HepG2 (cell line): ENCODE measurements around the gene CRIP1. TPM values are rescaled to one million over a fixed set of nuclear protein-coding genes. Genes with fewer than 3 reads are reported as not detected.

Experiments used
- DMAP1 ChIP-seq: IDR thresholded peaks from 2 replicates; pipeline ENCODE4 v1.6.1; 2016
- DNMT1 ChIP-seq: sonication (generic); formaldehyde crosslinking; IDR thresholded peaks from 2 replicates; pipeline ENCODE4 v1.5.1; 2020; ENCODE audit warnings: mild to moderate bottlenecking, missing genetic modification reagents
- FOXA1 ChIP-seq, 2 experiments: fragments of 450-650 bp in 1 of 2; sonication (generic) in 1 of 2; formaldehyde crosslinking in 1 of 2; IDR thresholded peaks; 2 replicates each; pipeline versions ENCODE4 v1.4.0 to v1.6.1; 2016 to 2020; ENCODE audit warnings: missing genetic modification reagents in 1 of 2
- HIVEP1 ChIP-seq: sonication (generic); formaldehyde crosslinking; IDR thresholded peaks from 2 replicates; pipeline ENCODE4 v1.4.0; 2020; ENCODE audit warnings: mild to moderate bottlenecking, missing genetic modification reagents
- HNRNPLL ChIP-seq: fragments of 200-400 bp; formaldehyde crosslinking; IDR thresholded peaks from 2 replicates; pipeline ENCODE4 v1.6.1; 2017; ENCODE audit warnings: mild to moderate bottlenecking, low read depth, low read length; ENCODE audit not compliant: poor library complexity, severe bottlenecking
- HOXA9 ChIP-seq: sonication (generic); formaldehyde crosslinking; IDR thresholded peaks from 2 replicates; pipeline ENCODE4 v1.8.1; 2022; ENCODE audit warnings: missing genetic modification reagents, mild to moderate bottlenecking, moderate library complexity, borderline replicate concordance
- MAZ ChIP-seq, 2 experiments: sonication (generic) in 1 of 2; formaldehyde crosslinking in 1 of 2; IDR thresholded peaks; 2 replicates each; pipeline versions ENCODE4 v1.5.0 to v1.6.1; 2012 to 2020; ENCODE audit warnings: low read depth in 2 of 2, mild to moderate bottlenecking in 2 of 2, borderline replicate concordance in 1 of 2, improper control_type of control experiment in 1 of 2, low read length in 1 of 2, missing genetic modification reagents in 1 of 2, moderate library complexity in 1 of 2
- MXD4 ChIP-seq: IDR thresholded peaks from 2 replicates; pipeline ENCODE4 v1.6.1; 2016; ENCODE audit warnings: mild to moderate bottlenecking, missing biosample characterization, missing genetic modification reagents
- MXI1 ChIP-seq: IDR thresholded peaks from 3 replicates; pipeline ENCODE4 v1.6.1; 2012; ENCODE audit warnings: low read depth, low read length, inconsistent platforms, borderline replicate concordance
- RXRA ChIP-seq: sonication (generic); formaldehyde crosslinking; IDR thresholded peaks from 2 replicates; pipeline ENCODE4 v1.5.1; 2020; ENCODE audit warnings: missing genetic modification reagents
- SALL1 ChIP-seq: sonication (generic); formaldehyde crosslinking; IDR thresholded peaks from 2 replicates; pipeline ENCODE4 v1.8.0; 2022; ENCODE audit warnings: mild to moderate bottlenecking, missing genetic modification reagents
- STAG1 ChIP-seq: sonication (generic); formaldehyde crosslinking; IDR thresholded peaks from 2 replicates; pipeline ENCODE4 v1.4.0; 2020; ENCODE audit warnings: missing genetic modification reagents
- TRIM24 ChIP-seq: sonication (generic); formaldehyde crosslinking; IDR thresholded peaks from 2 replicates; pipeline ENCODE4 v1.8.0; 2022; ENCODE audit warnings: mild to moderate bottlenecking, missing genetic modification reagents
- ZFX ChIP-seq: sonication (generic); formaldehyde crosslinking; IDR thresholded peaks from 2 replicates; pipeline ENCODE4 v1.4.0; 2020; ENCODE audit warnings: mild to moderate bottlenecking, low read depth, missing genetic modification reagents, moderate library complexity
- ZFY ChIP-seq: sonication (generic); formaldehyde crosslinking; IDR thresholded peaks from 2 replicates; pipeline ENCODE4 v1.4.0; 2020; ENCODE audit warnings: missing genetic modification reagents
- ZNF230 ChIP-seq: sonication (generic); formaldehyde crosslinking; IDR thresholded peaks from 2 replicates; pipeline ENCODE4 v1.4.0; 2020; ENCODE audit warnings: mild to moderate bottlenecking, missing genetic modification reagents
- ZNF547 ChIP-seq: sonication (generic); formaldehyde crosslinking; IDR thresholded peaks from 2 replicates; pipeline ENCODE4 v1.5.1; 2020; ENCODE audit warnings: mild to moderate bottlenecking, missing genetic modification reagents
- ZNF644 ChIP-seq: IDR thresholded peaks from 2 replicates; pipeline ENCODE4 v1.6.1; 2016; ENCODE audit warnings: low read depth
- polyA plus RNA-seq, 8 experiments: library from polyadenylated mRNA; depleted of rRNA in 3 of 8; stranded (reverse) in 7 of 8; unstranded in 1 of 8; fragments of >200 nt; fragmentation: Illumina TruSeq in 4 of 8; extraction: Trizol in 4 of 8; gene quantifications; 2 replicates each; pipeline versions ENCODE4 v1.2.1 to v1.2.3, GENCODE V29; 2011 to 2016; ENCODE audit warnings: low read depth in 4 of 8, missing spikeins in 1 of 8, mixed read lengths in 1 of 8; ENCODE audit not compliant: insufficient read depth in 1 of 8
- total RNA-seq, 5 experiments: library from RNA; depleted of rRNA; stranded (reverse); fragments of >200 nt; fragmentation: Illumina TruSeq; extraction: Trizol; gene quantifications; 2 replicates each; pipeline ENCODE4 v1.2.3, GENCODE V29; 2016; ENCODE audit warnings: low read depth in 1 of 5
- TF ChIP-seq, protein P1 (sequence below), 2 experiments: sonication (generic) in 1 of 2; formaldehyde crosslinking in 1 of 2; IDR thresholded peaks; 2 replicates each; pipeline versions ENCODE4 v1.6.1 to v1.9.0; 2014 to 2022; ENCODE audit warnings: antibody characterized with exemption in 1 of 2, borderline replicate concordance in 1 of 2, inconsistent platforms in 1 of 2, low read depth in 1 of 2, missing genetic modification reagents in 1 of 2
- TF ChIP-seq, protein P2 (sequence below): sonication (generic); formaldehyde crosslinking; IDR thresholded peaks from 2 replicates; pipeline ENCODE4 v1.4.0; 2020; ENCODE audit warnings: missing genetic modification reagents
- TF ChIP-seq, protein P3 (sequence below): sonication (generic); formaldehyde crosslinking; IDR thresholded peaks from 2 replicates; pipeline ENCODE4 v1.9.0; 2022; ENCODE audit warnings: missing genetic modification reagents, mild to moderate bottlenecking, borderline replicate concordance

Gene CRIP1
- total and polyA plus RNA-seq, 2 of the 13 experiments (the other 11 are each of a cell fraction or from before 2014, with no cell fraction given) = 53.9 to 59.5 TPM

DNA sequence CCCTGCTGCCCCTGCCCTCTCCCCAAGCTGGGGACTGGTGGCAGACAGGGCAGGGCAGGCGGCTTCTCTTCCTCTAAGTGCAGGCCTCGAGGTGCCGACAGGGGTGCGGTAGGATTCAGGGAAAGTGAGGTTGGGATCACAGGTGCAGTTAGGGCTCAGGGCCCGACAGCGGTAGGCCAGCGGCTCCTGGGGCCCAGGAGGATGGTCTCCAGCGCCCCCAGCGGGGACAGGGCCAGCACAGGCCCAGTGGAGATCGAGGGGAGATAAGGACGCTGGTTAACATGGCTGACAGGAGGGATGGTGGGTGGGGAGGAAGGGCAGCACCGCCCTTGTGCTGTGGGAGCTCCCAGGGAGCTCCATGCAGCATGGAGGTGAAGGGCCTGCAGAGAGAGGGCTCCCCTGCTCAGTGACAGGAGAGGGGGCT lies 935 bp upstream of the CRIP1 start (continued):
- TF ChIP-seq MAZ (IDR thresholded peaks at IDR 0.05; ENCODE audit: borderline replicate concordance, low read depth, low read length) (0 out of 2 replicates have a peak, but pooled peaks have one; percentile 17), MAZ (CRISPR knock-in tag; IDR thresholded peaks at IDR 0.05; ENCODE audit: low read depth) (0 out of 2 replicates have a peak, but pooled peaks have one; percentile 43), HIVEP1 (peak; percentile 28; the same call in 1 of the 2 replicates), STAG1 (CRISPR knock-in tag) (peak; percentile 84), ZNF547 (CRISPR knock-in tag) (peak; percentile 78), MXI1 (peak; percentile 22; the same call in 1 of the 3 replicates), DMAP1 (CRISPR knock-in tag) (peak; percentile 36; the same call in 1 of the 2 replicates), DNMT1 (CRISPR knock-in tag) (peak; percentile 54; the same call in 1 of the 2 replicates), TRIM24 (no peak), ZNF644 (0 out of 2 replicates have a peak, but pooled peaks have one; percentile 31), SALL1 (CRISPR knock-in tag) (peak; percentile 51; the same call in 1 of the 2 replicates), ZNF230 (0 out of 2 replicates have a peak, but pooled peaks have one; percentile 44), HOXA9 (CRISPR knock-in tag) (0 out of 2 replicates have a peak, but pooled peaks have one; percentile 42), ZFX (CRISPR knock-in tag) (peak; percentile 96), RXRA (CRISPR knock-in tag) (0 out of 2 replicates have a peak, but pooled peaks have one; percentile 43), FOXA1 (IDR thresholded peaks at IDR 0.05) (no peak), FOXA1 (CRISPR knock-in tag; IDR thresholded peaks at IDR 0.05) (peak; percentile 11; the same call in 1 of the 2 replicates), HNRNPLL (peak; percentile 37), MXD4 (no peak), ZFY (CRISPR knock-in tag) (peak; percentile 86)
- TF ChIP-seq, protein P1, sequence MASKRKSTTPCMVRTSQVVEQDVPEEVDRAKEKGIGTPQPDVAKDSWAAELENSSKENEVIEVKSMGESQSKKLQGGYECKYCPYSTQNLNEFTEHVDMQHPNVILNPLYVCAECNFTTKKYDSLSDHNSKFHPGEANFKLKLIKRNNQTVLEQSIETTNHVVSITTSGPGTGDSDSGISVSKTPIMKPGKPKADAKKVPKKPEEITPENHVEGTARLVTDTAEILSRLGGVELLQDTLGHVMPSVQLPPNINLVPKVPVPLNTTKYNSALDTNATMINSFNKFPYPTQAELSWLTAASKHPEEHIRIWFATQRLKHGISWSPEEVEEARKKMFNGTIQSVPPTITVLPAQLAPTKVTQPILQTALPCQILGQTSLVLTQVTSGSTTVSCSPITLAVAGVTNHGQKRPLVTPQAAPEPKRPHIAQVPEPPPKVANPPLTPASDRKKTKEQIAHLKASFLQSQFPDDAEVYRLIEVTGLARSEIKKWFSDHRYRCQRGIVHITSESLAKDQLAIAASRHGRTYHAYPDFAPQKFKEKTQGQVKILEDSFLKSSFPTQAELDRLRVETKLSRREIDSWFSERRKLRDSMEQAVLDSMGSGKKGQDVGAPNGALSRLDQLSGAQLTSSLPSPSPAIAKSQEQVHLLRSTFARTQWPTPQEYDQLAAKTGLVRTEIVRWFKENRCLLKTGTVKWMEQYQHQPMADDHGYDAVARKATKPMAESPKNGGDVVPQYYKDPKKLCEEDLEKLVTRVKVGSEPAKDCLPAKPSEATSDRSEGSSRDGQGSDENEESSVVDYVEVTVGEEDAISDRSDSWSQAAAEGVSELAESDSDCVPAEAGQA (IDR thresholded peaks at IDR 0.05; ENCODE audit: low read depth) = 0 out of 2 replicates have a peak, but pooled peaks have one; percentile 26
- TF ChIP-seq, protein P1 (CRISPR knock-in tag; IDR thresholded peaks at IDR 0.05; ENCODE audit: borderline replicate concordance) = no peak
- TF ChIP-seq, protein P2, sequence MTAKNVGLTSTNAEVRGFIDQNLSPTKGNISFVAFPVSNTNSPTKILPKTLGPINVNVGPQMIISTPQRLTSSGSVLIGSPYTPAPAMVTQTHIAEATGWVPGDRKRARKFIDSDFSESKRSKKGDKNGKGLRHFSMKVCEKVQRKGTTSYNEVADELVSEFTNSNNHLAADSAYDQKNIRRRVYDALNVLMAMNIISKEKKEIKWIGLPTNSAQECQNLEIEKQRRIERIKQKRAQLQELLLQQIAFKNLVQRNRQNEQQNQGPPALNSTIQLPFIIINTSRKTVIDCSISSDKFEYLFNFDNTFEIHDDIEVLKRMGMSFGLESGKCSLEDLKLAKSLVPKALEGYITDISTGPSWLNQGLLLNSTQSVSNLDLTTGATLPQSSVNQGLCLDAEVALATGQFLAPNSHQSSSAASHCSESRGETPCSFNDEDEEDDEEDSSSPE (CRISPR knock-in tag) = 0 out of 2 replicates have a peak, but pooled peaks have one; percentile 23
- TF ChIP-seq, protein P3, sequence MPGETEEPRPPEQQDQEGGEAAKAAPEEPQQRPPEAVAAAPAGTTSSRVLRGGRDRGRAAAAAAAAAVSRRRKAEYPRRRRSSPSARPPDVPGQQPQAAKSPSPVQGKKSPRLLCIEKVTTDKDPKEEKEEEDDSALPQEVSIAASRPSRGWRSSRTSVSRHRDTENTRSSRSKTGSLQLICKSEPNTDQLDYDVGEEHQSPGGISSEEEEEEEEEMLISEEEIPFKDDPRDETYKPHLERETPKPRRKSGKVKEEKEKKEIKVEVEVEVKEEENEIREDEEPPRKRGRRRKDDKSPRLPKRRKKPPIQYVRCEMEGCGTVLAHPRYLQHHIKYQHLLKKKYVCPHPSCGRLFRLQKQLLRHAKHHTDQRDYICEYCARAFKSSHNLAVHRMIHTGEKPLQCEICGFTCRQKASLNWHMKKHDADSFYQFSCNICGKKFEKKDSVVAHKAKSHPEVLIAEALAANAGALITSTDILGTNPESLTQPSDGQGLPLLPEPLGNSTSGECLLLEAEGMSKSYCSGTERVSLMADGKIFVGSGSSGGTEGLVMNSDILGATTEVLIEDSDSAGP (CRISPR knock-in tag) = peak; percentile 78
